HG03139 (cell line): ENCODE data around the gene GPRIN3.
"Not testable (repeated sequence)": the region's sequence is repeated elsewhere in the genome, so short reads cannot be mapped to it uniquely, and the experiment has no call there.

Source experiments
- ATAC-seq: cut with Tn5 transposase; IDR thresholded peaks from one replicate; pipeline ENCODE4 v1.9.1; 2021; ENCODE audit not compliant: unreplicated experiment

The GPRIN3 gene

GRCh38 chr4:89259301-89260028 is 48.1 kb downstream of the GPRIN3 start:
- ATAC-seq: no peak

- ATAC-seq: no peak
Measured at GRCh38 chr4:89258506-89258905, 49.1 kb downstream of the GPRIN3 start.

GRCh38 chr4:89257376-89257775 is 50.2 kb downstream of the GPRIN3 start:
- ATAC-seq: no peak

GRCh38 chr4:89256203-89256800 is 51.3 kb downstream of the GPRIN3 start:
- ATAC-seq: no peak

GRCh38 chr4:89254847-89255246 is 52.8 kb downstream of the GPRIN3 start:
- ATAC-seq: no peak

GRCh38 chr4:89254347-89254746 is 53.3 kb downstream of the GPRIN3 start:
- not testable (repeated sequence) for ATAC-seq

- no peak for ATAC-seq
Measured at GRCh38 chr4:89253935-89254334, 53.7 kb downstream of the GPRIN3 start.

GRCh38 chr4:89253311-89253710 is 54.3 kb downstream of the GPRIN3 start:
- ATAC-seq: no peak

- no peak for ATAC-seq
Measured at GRCh38 chr4:89251396-89251795, 56.2 kb downstream of the GPRIN3 start.

- ATAC-seq: no peak
Measured at GRCh38 chr4:89249716-89250361, 57.8 kb downstream of the GPRIN3 start.

- ATAC-seq: no peak
Measured at GRCh38 chr4:89249313-89249712, 58.3 kb downstream of the GPRIN3 start.

- no peak for ATAC-seq
Measured at GRCh38 chr4:89248879-89249281, 58.7 kb downstream of the GPRIN3 start.

- ATAC-seq: no peak
Measured at GRCh38 chr4:89247951-89248350, 59.6 kb downstream of the GPRIN3 start.

GRCh38 chr4:89245459-89245858 is 62.1 kb downstream of the GPRIN3 start:
- no peak for ATAC-seq

- ATAC-seq: no peak
Measured at GRCh38 chr4:89243733-89244252, 63.8 kb downstream of the GPRIN3 start.

- ATAC-seq: no peak
Measured at GRCh38 chr4:89242864-89243732, 64.5 kb downstream of the GPRIN3 start.

- ATAC-seq: no peak
Measured at GRCh38 chr4:89242216-89242615, 65.4 kb downstream of the GPRIN3 start.

GRCh38 chr4:89230271-89230670 is 77.3 kb downstream of the GPRIN3 start:
- no peak for ATAC-seq

GRCh38 chr4:89226665-89227574 is 80.7 kb downstream of the GPRIN3 start:
- peak; percentile 92 for ATAC-seq

GRCh38 chr4:89222170-89222569 is 85.4 kb downstream of the GPRIN3 start:
- no peak for ATAC-seq
